ENCODE results near the gene SESN2.

GRCh38 chr1:28249013-28249865 lies 10.1 kb upstream of the SESN2 start:
- TF ChIP-seq POLR2A (IDR thresholded peaks at IDR 0.05; ENCODE audit: low read depth, low read length) (no peak), TAF1 (IDR thresholded peaks at IDR 0.05; ENCODE audit: borderline replicate concordance, low read depth, low read length) (no peak), POLR2AphosphoS5 (IDR thresholded peaks at IDR 0.05; ENCODE audit: low read depth, low read length) (no peak)

Measured in GM12892 (cell line).